HCT116 (cell line): ENCODE measurements around the gene FAM47E. TPM values are rescaled to one million over a fixed set of nuclear protein-coding genes. Genes with fewer than 3 reads are reported as not detected.
A peak's percentile ranks its signal among the peaks of the same experiment; 100 is the strongest.

Experiments
- ATAC-seq: fragments of 200-7000 bp; cut with Tn5 transposase; 2 replicates; pipeline ENCODE4 v1.9.1; 2020; ENCODE audit warnings: mild to moderate bottlenecking, moderate library complexity
- BruUV-seq: library from RNA; stranded (reverse); fragments of 400-500 nt; replicated peaks from 2 replicates; lab custom pipeline; 2021; lab: Mats Ljungman, UMichigan
- CTCF ChIA-PET: fragments of 300-600 bp; sonication (Branson Sonifier 250); formaldehyde crosslinking; loops from one replicate; lab custom pipeline; 2021; ENCODE audit warnings: antibody characterized with exemption; lab: Charles Lee
- POLR2A ChIA-PET: fragments of 300-600, 350-600 bp; sonication (Branson Sonifier 250); formaldehyde crosslinking; loops from one replicate; lab custom pipeline; 2021; ENCODE audit warnings: antibody characterized with exemption; lab: Charles Lee
- RAD21 ChIA-PET, 2 experiments: fragments of 300-600 bp; sonication (Branson Sonifier 250); formaldehyde crosslinking; loops; one replicate each; lab custom pipeline; 2023; ENCODE audit warnings: low total read pairs in 2 of 2; ENCODE audit not compliant: uncharacterized antibody in 2 of 2, unreplicated experiment in 2 of 2, low non-redundant PET in 1 of 2; lab: Charles Lee
- DNase-seq: peaks from one replicate; pipeline ENCODE4 v3.0.0-alpha.2; 2010; ENCODE audit warnings: low read depth, low spot score
- H2AFZ ChIP-seq: fragments of 200-600 bp; shearing (Covaris generic), sonication (generic); 2 replicates; pipeline ENCODE4 v1.6.1; 2017; ENCODE audit warnings: low read depth, mixed run types, mixed read lengths, antibody characterized with exemption, low read length; ENCODE audit not compliant: poor library complexity, severe bottlenecking
- H3K27ac ChIP-seq: 2 replicates; pipeline ENCODE4 v1.5.1; 2012; ENCODE audit warnings: low read depth, low read length
- H3K27me3 ChIP-seq: fragments of 200-600 bp; sonication (generic); 2 replicates; pipeline ENCODE4 v1.6.1; 2016; ENCODE audit warnings: mixed run types, low read length, mixed read lengths; ENCODE audit not compliant: insufficient read depth
- H3K36me3 ChIP-seq, 2 experiments: fragments of 200-500 bp in 1 of 2; fragments of 200-600 bp in 1 of 2; sonication (Bioruptor generic) in 1 of 2; sonication (generic) in 1 of 2; 2 replicates each; pipeline versions ENCODE4 v1.5.1 to v1.6.1; 2014 to 2016; ENCODE audit warnings: low read length in 2 of 2, inconsistent platforms in 1 of 2, mixed read lengths in 1 of 2, mixed run types in 1 of 2; ENCODE audit not compliant: insufficient read depth in 2 of 2, control insufficient read depth in 1 of 2
- H3K4me1 ChIP-seq, 2 experiments: fragments of 200-600 bp in 1 of 2; sonication (generic) in 1 of 2; 2 replicates each; pipeline versions ENCODE4 v1.5.1 to v1.6.1; 2012 to 2017; ENCODE audit warnings: low read length in 2 of 2, inconsistent platforms in 1 of 2, mild to moderate bottlenecking in 1 of 2, mixed read lengths in 1 of 2, mixed run types in 1 of 2, moderate library complexity in 1 of 2; ENCODE audit not compliant: insufficient read depth in 2 of 2, control insufficient read depth in 1 of 2
- H3K4me2 ChIP-seq: fragments of 200-600 bp; sonication (generic); 2 replicates; pipeline ENCODE4 v1.6.1; 2017; ENCODE audit warnings: mixed run types, low read length, mixed read lengths
- H3K4me3 ChIP-seq, 2 experiments: fragments of 200-600 bp in 1 of 2; sonication (generic) in 1 of 2; replicated peaks in 1 of 2; 2 replicates each; pipeline ENCODE4 v1.5.1; 2011 to 2016; ENCODE audit warnings: low read length in 2 of 2, control low read depth in 1 of 2, low read depth in 1 of 2, mild to moderate bottlenecking in 1 of 2, mixed read lengths in 1 of 2, mixed run types in 1 of 2
- H3K79me2 ChIP-seq: fragments of 200-600 bp; sonication (generic); 2 replicates; pipeline ENCODE4 v1.6.1; 2017; ENCODE audit warnings: mild to moderate bottlenecking, mixed run types, low read length, moderate library complexity, mixed read lengths; ENCODE audit not compliant: insufficient read depth
- H3K9ac ChIP-seq: fragments of 200-600 bp; sonication (generic); 2 replicates; pipeline ENCODE4 v1.6.1; 2016; ENCODE audit warnings: low read length, mixed read lengths
- H3K9me2 ChIP-seq: fragments of 200-600 bp; sonication (generic), shearing (Covaris generic); 2 replicates; pipeline ENCODE4 v1.6.1; 2017; ENCODE audit warnings: mixed run types, mild to moderate bottlenecking, moderate library complexity; ENCODE audit not compliant: insufficient read depth
- H3K9me3 ChIP-seq, 2 experiments: fragments of 200-500 bp in 1 of 2; fragments of 200-600 bp in 1 of 2; sonication (Bioruptor generic) in 1 of 2; sonication (generic) in 1 of 2; 2 replicates each; pipeline ENCODE4 v1.6.1; 2014 to 2017; ENCODE audit warnings: low read length in 2 of 2, mixed read lengths in 2 of 2, inconsistent platforms in 1 of 2, low read depth in 1 of 2, mild to moderate bottlenecking in 1 of 2, mixed run types in 1 of 2, moderate library complexity in 1 of 2; ENCODE audit not compliant: control insufficient read depth in 1 of 2, insufficient read depth in 1 of 2
- H4K20me1 ChIP-seq: fragments of 200-600 bp; sonication (generic), shearing (Covaris generic); 2 replicates; pipeline ENCODE4 v1.6.1; 2017; ENCODE audit warnings: mixed run types, mild to moderate bottlenecking, moderate library complexity; ENCODE audit not compliant: insufficient read depth
- CBX3 ChIP-seq: IDR thresholded peaks from 2 replicates; pipeline ENCODE4 v1.6.1; 2012; ENCODE audit warnings: low read depth
- EGR1 ChIP-seq: IDR thresholded peaks from 2 replicates; pipeline ENCODE4 v1.6.1; 2012; ENCODE audit warnings: low read depth
- FOSL1 ChIP-seq: IDR thresholded peaks from 2 replicates; pipeline ENCODE4 v1.6.1; 2012; ENCODE audit warnings: low read depth
- SIN3A ChIP-seq: IDR thresholded peaks from 2 replicates; pipeline ENCODE4 v1.6.1; 2012; ENCODE audit warnings: low read depth
- TCF7L2 ChIP-seq: IDR thresholded peaks from 2 replicates; pipeline ENCODE4 v1.7.0; 2011; ENCODE audit warnings: borderline replicate concordance, inconsistent platforms; ENCODE audit not compliant: insufficient read depth, insufficient read length; ENCODE audit errors: extremely low read depth
- ZNF274 ChIP-seq: fragments of 200-500 bp; sonication (Bioruptor generic); IDR thresholded peaks from 2 replicates; pipeline ENCODE4 v1.6.1; 2014; ENCODE audit warnings: mild to moderate bottlenecking, low read depth, low read length, inconsistent platforms
- intact Hi-C: fragments of 100-400 bp; cut with micrococcal nuclease; formaldehyde crosslinking; loops from 2 replicates; pipeline ENCODE4 v1.10.0; 2022
- total RNA-seq: library from RNA; stranded (reverse); gene quantifications from one replicate; pipeline ENCODE4 v1.2.1, GENCODE V29; 2021; ENCODE audit not compliant: unreplicated experiment
- TF ChIP-seq, protein P1 (sequence below), 3 experiments: fragments of 200-600 bp in 1 of 3; sonication (generic) in 1 of 3; IDR thresholded peaks in 2 of 3; conservative IDR thresholded peaks in 1 of 3; 2 replicates each; pipeline ENCODE4 v1.5.1; 2012 to 2017; ENCODE audit warnings: low read depth in 2 of 3, low read length in 2 of 3, antibody characterized with exemption in 1 of 3, borderline replicate concordance in 1 of 3, control low read depth in 1 of 3, mild to moderate bottlenecking in 1 of 3, mixed read lengths in 1 of 3, mixed run types in 1 of 3, moderate library complexity in 1 of 3; ENCODE audit not compliant: insufficient read depth in 1 of 3

Gene FAM47E
- total RNA-seq, 1 experiment from 2014 or later, result 0.91 TPM

- Histone ChIP-seq H3K79me2 (peaks cover 48% of the 10 kb centered on the region), H3K9ac (peak overlapping the region; percentile 79), H3K4me1 (peaks cover 18 to 35% of the 10 kb centered on the region in 2 experiments; a peak in 3 of 4 replicates), H3K9me2 (no peaks in the 10 kb centered on the region), H4K20me1 (no peaks in the 10 kb centered on the region), H3K36me3 (no peaks in the 10 kb centered on the region), H3K4me3 (peak overlapping the region; percentile 67 to 77), H3K27ac (peak overlapping the region; percentile 84), H3K27me3 (no peaks in the 10 kb centered on the region), H2AFZ (no peak overlapping the region), H3K4me2 (peak overlapping the region; percentile 99)
- POLR2A ChIA-PET, result no interaction called here
- intact Hi-C loops, result no loop called here
- ATAC-seq (no peak), DNase-seq (no peak)
- BruUV-seq, result no TSS peak
- no peak for TF ChIP-seq CBX3
- TF ChIP-seq EGR1, result no peak
- TF ChIP-seq FOSL1, result no peak
- peak; percentile 54 for TF ChIP-seq TCF7L2
- no peak for TF ChIP-seq SIN3A
- TF ChIP-seq, protein P1, sequence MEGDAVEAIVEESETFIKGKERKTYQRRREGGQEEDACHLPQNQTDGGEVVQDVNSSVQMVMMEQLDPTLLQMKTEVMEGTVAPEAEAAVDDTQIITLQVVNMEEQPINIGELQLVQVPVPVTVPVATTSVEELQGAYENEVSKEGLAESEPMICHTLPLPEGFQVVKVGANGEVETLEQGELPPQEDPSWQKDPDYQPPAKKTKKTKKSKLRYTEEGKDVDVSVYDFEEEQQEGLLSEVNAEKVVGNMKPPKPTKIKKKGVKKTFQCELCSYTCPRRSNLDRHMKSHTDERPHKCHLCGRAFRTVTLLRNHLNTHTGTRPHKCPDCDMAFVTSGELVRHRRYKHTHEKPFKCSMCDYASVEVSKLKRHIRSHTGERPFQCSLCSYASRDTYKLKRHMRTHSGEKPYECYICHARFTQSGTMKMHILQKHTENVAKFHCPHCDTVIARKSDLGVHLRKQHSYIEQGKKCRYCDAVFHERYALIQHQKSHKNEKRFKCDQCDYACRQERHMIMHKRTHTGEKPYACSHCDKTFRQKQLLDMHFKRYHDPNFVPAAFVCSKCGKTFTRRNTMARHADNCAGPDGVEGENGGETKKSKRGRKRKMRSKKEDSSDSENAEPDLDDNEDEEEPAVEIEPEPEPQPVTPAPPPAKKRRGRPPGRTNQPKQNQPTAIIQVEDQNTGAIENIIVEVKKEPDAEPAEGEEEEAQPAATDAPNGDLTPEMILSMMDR (IDR thresholded peaks at IDR 0.05 in 2 of 3, conservative IDR thresholded peaks at IDR 0.05 in 1 of 3; ENCODE audit: borderline replicate concordance in 1 of 3, insufficient read depth in 1 of 3, low read depth in 2 of 3, low read length in 2 of 3), result no peak
- TF ChIP-seq ZNF274, result no peak
- TF ChIP-seq, all 23 proteins: peak for 1
- ChIA-PET RAD21 (no interaction called here), CTCF (no interaction called here)
- H3K9me3 ChIP-seq, result no peaks in the 10 kb centered on the region
Observed at GRCh38 chr4:76212851-76213414, 38.6 kb upstream of the FAM47E start.
